MM.1S (cell line): ENCODE data around the gene UBR2.

Experiments used
- EZH2 ChIP-seq: fragments of 300-600 bp; sonication (generic); optimal IDR thresholded peaks from 2 replicates; pipeline ENCODE3; 2017; ENCODE audit warnings: low read depth, mild to moderate bottlenecking, antibody characterized with exemption, low read length, mixed read lengths
- TF ChIP-seq, protein P1 (sequence below): fragments of 300-600 bp; sonication (generic); IDR thresholded peaks from 2 replicates; pipeline ENCODE4 v1.5.1; 2016; ENCODE audit warnings: antibody characterized with exemption, low read length, mixed read lengths

DNA sequence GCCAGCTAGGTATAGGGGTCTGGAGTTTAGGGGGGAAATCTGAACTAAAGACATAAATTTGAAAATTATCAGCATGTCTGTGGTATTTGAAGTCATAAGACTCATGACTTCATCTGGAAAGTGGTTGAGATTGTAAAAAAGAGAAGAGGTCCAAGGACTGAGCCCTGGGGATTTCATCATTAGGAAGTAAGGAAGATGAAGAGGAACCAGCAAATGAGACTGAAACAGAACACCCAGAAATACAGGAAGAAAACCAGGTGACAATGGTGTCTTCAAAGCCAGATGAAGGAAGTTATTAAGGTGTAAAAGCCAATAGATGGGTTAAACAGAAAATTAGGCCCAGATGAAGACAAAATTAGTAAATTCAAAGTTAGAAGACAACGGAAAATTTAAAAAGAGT is 49.1 kb upstream of the UBR2 start:
- no peak for TF ChIP-seq EZH2
- TF ChIP-seq, protein P1, sequence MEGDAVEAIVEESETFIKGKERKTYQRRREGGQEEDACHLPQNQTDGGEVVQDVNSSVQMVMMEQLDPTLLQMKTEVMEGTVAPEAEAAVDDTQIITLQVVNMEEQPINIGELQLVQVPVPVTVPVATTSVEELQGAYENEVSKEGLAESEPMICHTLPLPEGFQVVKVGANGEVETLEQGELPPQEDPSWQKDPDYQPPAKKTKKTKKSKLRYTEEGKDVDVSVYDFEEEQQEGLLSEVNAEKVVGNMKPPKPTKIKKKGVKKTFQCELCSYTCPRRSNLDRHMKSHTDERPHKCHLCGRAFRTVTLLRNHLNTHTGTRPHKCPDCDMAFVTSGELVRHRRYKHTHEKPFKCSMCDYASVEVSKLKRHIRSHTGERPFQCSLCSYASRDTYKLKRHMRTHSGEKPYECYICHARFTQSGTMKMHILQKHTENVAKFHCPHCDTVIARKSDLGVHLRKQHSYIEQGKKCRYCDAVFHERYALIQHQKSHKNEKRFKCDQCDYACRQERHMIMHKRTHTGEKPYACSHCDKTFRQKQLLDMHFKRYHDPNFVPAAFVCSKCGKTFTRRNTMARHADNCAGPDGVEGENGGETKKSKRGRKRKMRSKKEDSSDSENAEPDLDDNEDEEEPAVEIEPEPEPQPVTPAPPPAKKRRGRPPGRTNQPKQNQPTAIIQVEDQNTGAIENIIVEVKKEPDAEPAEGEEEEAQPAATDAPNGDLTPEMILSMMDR: no peak
